ENCODE data around the gene LRMDA. TPM values are rescaled to one million over a fixed set of nuclear protein-coding genes. Genes with fewer than 3 reads are reported as not detected.

Gene LRMDA
- total RNA-seq, 4 donors from 2014 or later = 1.5 to 15.7 (median 4.6) TPM

DNA sequence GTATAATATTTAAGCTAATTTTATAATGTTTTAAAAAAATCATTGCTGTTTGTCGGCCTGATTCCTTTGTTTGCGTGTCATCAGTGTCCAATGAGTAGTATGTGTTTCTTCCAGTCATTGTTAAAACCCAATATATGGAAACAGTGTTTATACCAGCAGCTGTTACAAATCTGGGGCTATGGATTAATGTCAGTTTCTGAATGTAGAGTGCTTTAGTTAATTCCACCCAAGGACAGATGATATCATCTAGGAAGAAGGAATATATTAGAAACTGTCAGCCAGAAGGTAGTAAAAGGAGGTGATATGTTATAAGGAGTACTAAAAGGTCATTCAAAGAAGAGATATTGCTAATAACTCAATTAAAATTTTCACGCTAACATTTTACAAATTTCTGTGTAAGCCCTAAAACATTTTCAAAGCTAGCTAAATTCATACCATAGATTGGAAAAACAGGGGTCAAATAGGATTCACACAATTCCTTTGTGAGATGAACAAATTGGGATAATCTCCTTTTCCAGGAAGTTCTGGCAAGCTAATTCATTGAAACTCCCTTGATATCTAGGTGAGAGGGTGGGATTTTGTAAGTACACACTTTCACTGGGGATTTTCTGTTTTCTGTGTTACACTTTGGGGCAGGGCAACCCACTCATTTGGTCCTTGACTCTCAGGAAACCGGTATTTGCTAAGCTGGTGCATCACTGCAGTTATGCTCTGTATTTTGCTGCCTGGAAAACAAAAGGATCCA is 448.8 kb downstream of the LRMDA start:
- H3K4me3 ChIP-seq = no peak overlapping the region
- H3K27me3 ChIP-seq = no peaks in the 10 kb centered on the region
- H3K27ac ChIP-seq = no peak overlapping the region
- no peaks in the 10 kb centered on the region for H3K4me1 ChIP-seq
- intact Hi-C loops (cut with DNase I; ENCODE audit: low total_unique reads) = no loop called here
- no peaks in the 10 kb centered on the region for H3K36me3 ChIP-seq
- TF ChIP-seq POLR2A (IDR thresholded peaks at IDR 0.05) = no peak
- TF ChIP-seq, protein P1, sequence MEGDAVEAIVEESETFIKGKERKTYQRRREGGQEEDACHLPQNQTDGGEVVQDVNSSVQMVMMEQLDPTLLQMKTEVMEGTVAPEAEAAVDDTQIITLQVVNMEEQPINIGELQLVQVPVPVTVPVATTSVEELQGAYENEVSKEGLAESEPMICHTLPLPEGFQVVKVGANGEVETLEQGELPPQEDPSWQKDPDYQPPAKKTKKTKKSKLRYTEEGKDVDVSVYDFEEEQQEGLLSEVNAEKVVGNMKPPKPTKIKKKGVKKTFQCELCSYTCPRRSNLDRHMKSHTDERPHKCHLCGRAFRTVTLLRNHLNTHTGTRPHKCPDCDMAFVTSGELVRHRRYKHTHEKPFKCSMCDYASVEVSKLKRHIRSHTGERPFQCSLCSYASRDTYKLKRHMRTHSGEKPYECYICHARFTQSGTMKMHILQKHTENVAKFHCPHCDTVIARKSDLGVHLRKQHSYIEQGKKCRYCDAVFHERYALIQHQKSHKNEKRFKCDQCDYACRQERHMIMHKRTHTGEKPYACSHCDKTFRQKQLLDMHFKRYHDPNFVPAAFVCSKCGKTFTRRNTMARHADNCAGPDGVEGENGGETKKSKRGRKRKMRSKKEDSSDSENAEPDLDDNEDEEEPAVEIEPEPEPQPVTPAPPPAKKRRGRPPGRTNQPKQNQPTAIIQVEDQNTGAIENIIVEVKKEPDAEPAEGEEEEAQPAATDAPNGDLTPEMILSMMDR (IDR thresholded peaks at IDR 0.05) = no peak
- DNase-seq = no peak
- H3K9me3 ChIP-seq = no peaks in the 10 kb centered on the region

GRCh38 chr10:75883081-75884072 is 452.0 kb downstream of the LRMDA start:
- Histone ChIP-seq H3K27ac (no peak overlapping the region), H3K4me1 (no peaks in the 10 kb centered on the region), H3K4me3 (no peak overlapping the region), H3K36me3 (no peaks in the 10 kb centered on the region), H3K27me3 (no peaks in the 10 kb centered on the region), H3K9me3 (no peaks in the 10 kb centered on the region)
- intact Hi-C loops (cut with DNase I; ENCODE audit: low total_unique reads) = no loop called here
- DNase-seq = no peak
- TF ChIP-seq, protein P1 (IDR thresholded peaks at IDR 0.05) = no peak
- no peak for TF ChIP-seq POLR2A (IDR thresholded peaks at IDR 0.05)

GRCh38 chr10:75884808-75885207 is 453.4 kb downstream of the LRMDA start:
- Histone ChIP-seq H3K4me3 (no peak overlapping the region), H3K36me3 (no peaks in the 10 kb centered on the region), H3K9me3 (no peaks in the 10 kb centered on the region), H3K4me1 (no peaks in the 10 kb centered on the region), H3K27ac (no peak overlapping the region), H3K27me3 (no peaks in the 10 kb centered on the region)
- DNase-seq = no peak
- intact Hi-C loops (cut with DNase I; ENCODE audit: low total_unique reads) = no loop called here
- no peak for TF ChIP-seq POLR2A (IDR thresholded peaks at IDR 0.05)
- TF ChIP-seq, protein P1 (IDR thresholded peaks at IDR 0.05) = no peak

DNA sequence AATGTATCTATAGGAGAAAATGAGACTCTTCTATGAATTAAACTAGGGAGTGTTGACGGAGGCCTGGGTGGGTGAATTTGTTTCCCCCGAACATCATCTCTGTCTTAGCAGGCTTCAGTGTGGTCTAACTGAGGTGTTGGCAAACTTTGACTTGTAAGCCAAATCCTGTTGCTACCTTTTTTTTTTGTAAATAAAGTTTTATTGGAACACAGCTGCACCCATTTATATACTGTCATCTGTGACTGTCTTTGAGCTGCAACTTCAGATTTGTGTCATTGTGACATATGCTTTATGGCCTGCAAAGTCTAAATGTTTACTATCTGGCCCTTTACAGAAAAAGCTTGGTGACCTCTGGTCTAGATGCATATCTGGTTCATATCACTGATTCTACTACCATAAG is 455.9 kb downstream of the LRMDA start:
- no peak for DNase-seq
- Histone ChIP-seq H3K36me3 (no peaks in the 10 kb centered on the region), H3K4me3 (no peak overlapping the region), H3K4me1 (no peaks in the 10 kb centered on the region), H3K9me3 (no peaks in the 10 kb centered on the region), H3K27ac (no peak overlapping the region), H3K27me3 (no peaks in the 10 kb centered on the region)
- intact Hi-C loops (cut with DNase I; ENCODE audit: low total_unique reads) = no loop called here
- TF ChIP-seq, protein P1 (IDR thresholded peaks at IDR 0.05) = no peak
